HG03521 (cell line): ENCODE measurements around the gene CFAP73.
"Not testable (repeated sequence)": the region's sequence is repeated elsewhere in the genome, so short reads cannot be mapped to it uniquely, and the experiment has no call there.

ENCODE experiments used
- ATAC-seq: cut with Tn5 transposase; IDR thresholded peaks from one replicate; pipeline ENCODE4 v1.9.1; 2021; ENCODE audit warnings: mild to moderate bottlenecking, moderate library complexity; ENCODE audit not compliant: unreplicated experiment

The CFAP73 gene

DNA sequence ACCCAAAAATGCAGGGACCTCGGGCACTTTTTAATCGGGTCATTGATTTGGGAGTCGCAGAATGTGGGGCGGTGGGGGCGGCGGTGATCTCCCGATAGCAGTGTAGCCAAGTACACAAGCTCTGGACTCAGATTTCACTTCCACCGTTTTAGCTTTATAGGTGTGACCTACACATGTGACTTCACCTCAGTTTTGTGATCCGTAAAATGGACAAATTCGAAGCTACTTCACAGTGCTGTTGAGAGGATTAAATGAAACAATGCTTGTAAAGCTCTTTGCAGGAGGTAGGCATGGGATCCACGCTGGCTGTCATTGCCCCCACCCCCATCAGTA lies 36.5 kb downstream of the CFAP73 start:
- no peak for ATAC-seq

GRCh38 chr12:113186666-113187325 lies 37.3 kb downstream of the CFAP73 start:
- no peak for ATAC-seq

DNA sequence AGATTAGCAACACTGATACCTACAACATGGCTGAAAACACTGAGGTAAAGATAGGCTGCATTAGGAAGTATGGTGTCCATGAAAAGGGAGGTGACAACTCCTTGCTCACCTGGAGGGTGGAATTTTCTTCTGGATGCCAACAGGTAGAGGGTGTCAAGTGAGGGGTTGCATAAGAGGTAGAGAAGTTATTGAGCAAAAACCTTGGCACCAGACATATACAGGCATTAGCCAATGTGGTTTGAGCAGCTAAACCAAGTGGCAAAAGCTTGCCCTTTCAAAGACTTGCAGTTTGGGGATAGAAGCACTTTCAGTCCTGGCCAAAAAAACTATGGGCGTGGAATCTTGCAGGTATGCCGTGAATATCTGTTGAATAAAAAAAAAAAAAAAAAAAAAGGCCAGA lies 39.8 kb downstream of the CFAP73 start:
- no peak for ATAC-seq

DNA sequence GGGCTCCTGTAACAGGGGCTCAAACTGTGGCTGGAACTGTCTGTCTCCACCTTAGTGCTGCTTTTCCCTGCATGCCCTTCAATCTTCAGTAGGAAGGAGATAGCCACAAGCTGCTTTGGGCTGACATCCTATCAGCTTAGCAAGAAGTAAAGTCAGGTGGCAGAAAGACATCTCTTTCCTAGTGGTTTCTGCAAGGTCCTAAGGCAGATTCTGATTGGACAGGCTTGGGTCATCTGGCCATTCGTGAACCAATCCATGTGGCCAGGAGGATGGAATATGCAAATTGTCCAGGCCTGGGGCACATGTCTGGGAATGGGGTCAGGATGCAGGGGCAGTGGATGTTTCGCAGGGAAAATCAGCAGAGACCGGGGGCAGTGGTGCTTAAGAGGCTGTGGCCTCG lies 41.2 kb downstream of the CFAP73 start:
- no peak for ATAC-seq

DNA sequence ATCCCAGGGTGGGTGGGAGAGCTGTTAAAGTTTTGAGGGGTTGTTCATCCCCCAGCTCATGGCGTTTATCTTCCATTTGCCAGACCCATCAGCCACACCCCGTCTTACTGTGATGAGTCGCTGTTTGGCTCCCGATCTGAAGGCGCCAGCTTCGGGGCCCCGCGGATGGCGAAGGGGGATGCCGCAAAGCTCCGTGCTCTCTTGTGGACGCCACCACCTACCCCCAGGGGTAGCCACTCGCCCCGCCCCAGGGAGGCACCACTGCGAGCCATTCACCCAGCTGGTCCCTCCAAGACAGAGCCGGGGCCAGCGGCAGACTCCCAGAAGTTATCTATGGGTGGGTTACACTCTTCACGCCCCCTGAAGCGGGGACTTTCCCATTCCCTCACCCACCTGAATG lies 41.7 kb downstream of the CFAP73 start:
- ATAC-seq, result no peak

DNA sequence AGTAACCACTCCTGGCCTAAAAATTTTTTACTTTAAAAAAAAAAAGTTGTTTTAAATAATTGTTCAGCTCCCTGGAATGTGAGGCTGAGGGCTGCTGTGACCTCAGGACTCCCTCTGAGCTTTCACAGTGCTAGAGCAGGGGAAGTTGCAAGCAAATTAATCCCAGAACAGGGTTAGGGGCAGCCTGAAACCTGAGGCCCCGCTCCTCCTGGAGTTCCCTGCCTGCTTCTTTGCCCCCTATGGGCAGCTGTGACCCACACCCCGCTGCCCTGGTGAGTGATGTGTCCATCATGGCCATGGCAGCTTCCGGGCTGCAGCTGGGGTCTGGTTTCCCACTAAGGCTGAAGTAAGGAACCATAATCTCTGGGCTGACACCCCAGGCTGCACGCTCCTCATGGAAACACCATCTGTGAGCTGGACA lies 45.5 kb downstream of the CFAP73 start:
- ATAC-seq, result no peak

DNA sequence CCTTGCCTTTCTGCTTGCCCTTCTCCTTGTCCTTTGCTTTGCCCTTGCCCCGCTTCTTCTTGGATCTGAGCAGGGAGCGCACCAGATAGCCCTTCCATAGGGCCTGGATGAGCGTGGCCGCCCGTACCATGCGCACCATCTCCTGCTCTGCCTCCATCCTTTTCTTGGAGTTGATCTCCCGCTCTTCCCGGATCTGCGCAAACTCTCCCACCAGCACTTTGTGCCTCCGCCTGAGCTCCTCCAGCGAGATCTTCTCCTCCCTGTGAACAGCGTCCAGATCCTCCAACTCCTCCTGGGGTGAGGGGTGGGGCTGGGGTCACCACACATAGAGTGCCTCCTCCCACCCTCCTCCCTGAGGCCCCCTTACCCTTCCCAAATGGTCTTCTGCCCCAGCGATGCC lies 46.1 kb downstream of the CFAP73 start:
- no peak for ATAC-seq

- ATAC-seq, result no peak
Measured at GRCh38 chr12:113196582-113196981, 47.1 kb downstream of the CFAP73 start.

- peak; percentile 87 for ATAC-seq
Measured at GRCh38 chr12:113196990-113197389, 47.5 kb downstream of the CFAP73 start.

GRCh38 chr12:113197518-113198077 lies 48.1 kb downstream of the CFAP73 start:
- no peak for ATAC-seq

- no peak for ATAC-seq
Measured at GRCh38 chr12:113198296-113198695, 48.8 kb downstream of the CFAP73 start.

GRCh38 chr12:113200021-113200797 lies 50.7 kb downstream of the CFAP73 start:
- ATAC-seq, result no peak

- no peak for ATAC-seq
Measured at GRCh38 chr12:113201187-113202177, 52.0 kb downstream of the CFAP73 start.

GRCh38 chr12:113202300-113203075 lies 53.0 kb downstream of the CFAP73 start:
- ATAC-seq, result no peak

GRCh38 chr12:113203852-113204760 lies 54.6 kb downstream of the CFAP73 start:
- no peak for ATAC-seq

GRCh38 chr12:113204804-113205203 lies 55.3 kb downstream of the CFAP73 start:
- ATAC-seq, result no peak

DNA sequence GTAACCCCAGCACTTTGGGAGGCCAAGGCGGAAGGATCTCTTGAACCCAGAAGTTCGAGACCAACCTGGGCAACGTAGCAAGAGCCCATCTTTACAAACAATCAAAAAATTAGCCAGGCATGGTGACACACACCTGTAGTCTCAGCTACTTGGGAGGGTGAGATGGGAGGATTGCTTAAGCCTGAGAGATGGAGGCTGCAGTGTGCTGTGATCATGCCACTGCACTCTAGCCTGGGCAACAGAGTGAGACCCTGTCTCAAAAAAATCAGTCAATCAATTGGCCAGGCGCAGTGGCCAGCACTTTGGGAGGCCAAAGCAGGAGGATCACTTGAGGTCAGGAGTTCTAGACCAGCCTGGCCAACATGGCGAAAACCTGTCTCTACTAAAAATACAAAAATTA lies 57.3 kb downstream of the CFAP73 start:
- not testable (repeated sequence) for ATAC-seq

DNA sequence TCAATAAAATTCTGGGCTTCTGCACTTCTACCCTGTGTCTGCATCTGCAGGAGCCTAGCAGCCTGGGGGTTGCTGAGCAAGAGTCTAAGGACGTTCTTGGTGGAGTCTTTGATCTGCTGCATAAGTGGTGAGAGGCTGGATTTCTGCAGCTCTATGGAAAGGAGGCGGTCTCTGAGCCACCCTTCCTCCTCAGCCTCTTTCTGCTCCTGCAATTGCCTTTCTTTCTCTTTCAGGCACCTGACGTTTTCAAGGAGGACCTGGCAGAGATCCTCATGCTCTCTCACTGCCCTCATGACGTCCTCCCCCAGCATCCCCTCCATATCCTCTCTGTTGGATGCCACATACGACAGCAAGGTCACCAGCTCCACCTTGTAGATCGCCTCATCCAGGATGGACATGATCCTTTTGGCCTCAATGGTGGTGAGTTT lies 58.1 kb downstream of the CFAP73 start:
- ATAC-seq, result peak; percentile 7
